Measurements from ENCODE around the gene CCDC102A.
A peak's percentile ranks its signal among the peaks of the same experiment; 100 is the strongest.

The CCDC102A gene

DNA sequence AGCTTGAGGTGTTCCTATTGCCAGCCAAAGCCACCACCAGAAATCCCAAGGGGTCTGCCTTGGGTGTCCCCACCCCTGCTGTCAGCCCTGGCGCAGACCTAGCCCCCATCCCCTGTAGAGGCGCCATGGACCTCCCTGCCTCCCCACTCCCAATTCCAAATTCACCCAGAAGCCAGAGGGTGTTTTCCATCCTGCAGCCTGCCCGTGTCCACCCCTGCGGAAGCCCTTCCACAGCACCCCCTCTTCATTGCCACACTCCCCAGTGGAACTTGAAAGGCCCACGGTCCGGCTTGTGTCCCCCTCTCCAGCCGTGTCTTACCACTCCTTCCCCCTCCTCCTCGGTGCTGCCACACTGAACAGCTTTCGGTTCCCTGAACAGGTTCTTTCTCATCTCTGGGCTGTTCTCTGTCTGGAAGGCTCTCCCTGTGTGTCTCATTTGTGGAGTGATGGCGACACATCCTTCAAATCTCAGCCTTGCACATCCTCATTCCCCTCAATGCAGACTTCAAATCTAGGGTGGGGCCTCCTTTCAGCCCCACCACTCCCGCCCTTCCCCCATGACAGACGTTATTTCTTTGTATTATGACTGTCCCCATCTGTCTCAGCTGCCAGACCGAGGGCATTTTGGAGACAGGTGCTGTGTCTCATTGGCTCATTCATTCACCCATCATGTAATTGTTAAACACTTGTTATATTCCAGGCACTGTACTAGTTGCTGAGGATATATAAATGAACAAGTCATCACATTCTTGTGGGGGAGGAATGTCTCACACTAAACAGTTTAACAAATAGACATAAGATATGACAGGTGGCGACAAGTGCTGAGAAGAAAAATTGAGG is 42.4 kb upstream of the CCDC102A start (continued):
- no peak for TF ChIP-seq KLF1 (tag by site-specific recombination; IDR thresholded peaks at IDR 0.05)

DNA sequence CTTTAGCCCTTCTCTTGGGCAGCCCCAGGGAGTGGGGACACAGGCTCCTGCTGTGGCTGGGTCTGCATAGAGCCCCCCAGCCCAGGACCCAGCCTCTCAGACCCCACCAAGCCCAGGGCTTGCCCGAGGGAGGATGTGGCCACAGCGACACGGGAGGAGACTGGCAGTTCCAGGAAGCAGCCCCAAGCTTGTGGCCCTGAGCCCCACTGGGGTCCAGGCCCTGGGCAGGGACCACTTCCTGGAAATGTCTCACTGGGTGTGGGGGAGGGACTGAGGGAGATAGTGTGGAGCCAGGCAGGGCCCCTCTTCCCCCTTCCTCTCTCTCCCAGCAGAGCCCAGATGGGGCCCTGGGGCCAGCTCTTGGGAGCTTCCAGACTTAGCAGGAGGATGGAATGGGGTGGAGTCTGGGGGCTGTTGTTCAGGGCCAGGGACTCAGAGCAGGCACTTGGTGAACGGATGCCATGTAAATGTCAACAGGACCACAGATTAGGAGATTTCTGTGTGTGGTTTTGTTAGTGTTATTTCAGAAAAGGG is 41.4 kb upstream of the CCDC102A start:
- Histone ChIP-seq H3K36me3 (ENCODE audit: control insufficient read depth in 2 of 2, insufficient read depth in 1 of 2, low read length in 2 of 2) (no peaks in the 10 kb centered on the region), H3K4me3 (ENCODE audit: low read depth, low read length) (no peak overlapping the region), H3K9me3 (ENCODE audit: control insufficient read depth, insufficient read depth, low read depth, low read length) (no peaks in the 10 kb centered on the region), H3K4me1 (ENCODE audit: control insufficient read depth, insufficient read depth, low read length) (no peaks in the 10 kb centered on the region), H3K27ac (ENCODE audit: extremely low read depth, low read depth, low read length) (no peak overlapping the region)
- ChIA-PET POLR2A (no interaction called here), CTCF (interaction anchor here (0.6 to 7.3 kb wide), 7 partner anchors 12 to 286 kb away, joined by 3 to 87 read pairs (median 11); no protein-coding TSS in a partner anchor)
- TF ChIP-seq RBAK (tag by site-specific recombination; IDR thresholded peaks at IDR 0.05), result no peak
- TF ChIP-seq ZNF600 (tag by site-specific recombination; IDR thresholded peaks at IDR 0.05), result no peak
- TF ChIP-seq ZNF37A (tag by site-specific recombination; IDR thresholded peaks at IDR 0.05), result no peak
- TF ChIP-seq ZNF426 (tag by site-specific recombination; IDR thresholded peaks at IDR 0.05), result no peak
- no peak for TF ChIP-seq ZNF549 (tag by site-specific recombination; IDR thresholded peaks at IDR 0.05)
- TF ChIP-seq ZNF677 (tag by site-specific recombination; IDR thresholded peaks at IDR 0.05), result no peak
- no peak for TF ChIP-seq ZBTB20 (tag by site-specific recombination; IDR thresholded peaks at IDR 0.05)
- TF ChIP-seq, protein P1, sequence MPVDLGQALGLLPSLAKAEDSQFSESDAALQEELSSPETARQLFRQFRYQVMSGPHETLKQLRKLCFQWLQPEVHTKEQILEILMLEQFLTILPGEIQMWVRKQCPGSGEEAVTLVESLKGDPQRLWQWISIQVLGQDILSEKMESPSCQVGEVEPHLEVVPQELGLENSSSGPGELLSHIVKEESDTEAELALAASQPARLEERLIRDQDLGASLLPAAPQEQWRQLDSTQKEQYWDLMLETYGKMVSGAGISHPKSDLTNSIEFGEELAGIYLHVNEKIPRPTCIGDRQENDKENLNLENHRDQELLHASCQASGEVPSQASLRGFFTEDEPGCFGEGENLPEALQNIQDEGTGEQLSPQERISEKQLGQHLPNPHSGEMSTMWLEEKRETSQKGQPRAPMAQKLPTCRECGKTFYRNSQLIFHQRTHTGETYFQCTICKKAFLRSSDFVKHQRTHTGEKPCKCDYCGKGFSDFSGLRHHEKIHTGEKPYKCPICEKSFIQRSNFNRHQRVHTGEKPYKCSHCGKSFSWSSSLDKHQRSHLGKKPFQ (tag by site-specific recombination; IDR thresholded peaks at IDR 0.05), result no peak
- TF ChIP-seq, protein P2, sequence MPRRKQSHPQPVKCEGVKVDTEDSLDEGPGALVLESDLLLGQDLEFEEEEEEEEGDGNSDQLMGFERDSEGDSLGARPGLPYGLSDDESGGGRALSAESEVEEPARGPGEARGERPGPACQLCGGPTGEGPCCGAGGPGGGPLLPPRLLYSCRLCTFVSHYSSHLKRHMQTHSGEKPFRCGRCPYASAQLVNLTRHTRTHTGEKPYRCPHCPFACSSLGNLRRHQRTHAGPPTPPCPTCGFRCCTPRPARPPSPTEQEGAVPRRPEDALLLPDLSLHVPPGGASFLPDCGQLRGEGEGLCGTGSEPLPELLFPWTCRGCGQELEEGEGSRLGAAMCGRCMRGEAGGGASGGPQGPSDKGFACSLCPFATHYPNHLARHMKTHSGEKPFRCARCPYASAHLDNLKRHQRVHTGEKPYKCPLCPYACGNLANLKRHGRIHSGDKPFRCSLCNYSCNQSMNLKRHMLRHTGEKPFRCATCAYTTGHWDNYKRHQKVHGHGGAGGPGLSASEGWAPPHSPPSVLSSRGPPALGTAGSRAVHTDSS (tag by site-specific recombination; IDR thresholded peaks at IDR 0.05), result no peak
- TF ChIP-seq ZNF521 (tag by site-specific recombination; IDR thresholded peaks at IDR 0.05), result no peak
- TF ChIP-seq ZIC2 (tag by site-specific recombination; IDR thresholded peaks at IDR 0.05), result no peak
- no peak for TF ChIP-seq ZNF473 (tag by site-specific recombination; IDR thresholded peaks at IDR 0.05)
- TF ChIP-seq ZNF302 (tag by site-specific recombination; IDR thresholded peaks at IDR 0.05; ENCODE audit: low read depth), result no peak

DNA sequence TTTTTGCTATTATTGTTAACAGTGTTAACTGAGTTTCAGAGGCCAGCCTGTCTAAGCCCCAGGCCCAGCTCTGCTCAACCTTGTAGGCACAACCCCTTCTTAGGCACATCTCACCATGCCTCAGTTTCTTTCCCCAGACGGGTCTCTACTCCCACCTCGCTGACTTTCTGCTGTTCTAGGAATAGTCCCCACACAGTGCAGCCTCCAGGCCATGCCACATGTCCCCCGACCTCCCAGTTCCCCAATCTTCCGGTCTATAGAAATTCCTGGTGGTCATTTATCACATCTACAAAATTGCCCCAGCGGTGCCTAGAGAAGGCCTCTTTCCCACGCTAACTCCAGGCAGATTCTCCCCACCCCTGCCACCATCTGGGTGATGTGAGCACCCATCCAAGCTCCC is 40.8 kb upstream of the CCDC102A start:
- no peak for TF ChIP-seq ZNF571 (tag by site-specific recombination; IDR thresholded peaks at IDR 0.05)
- TF ChIP-seq, protein P3, sequence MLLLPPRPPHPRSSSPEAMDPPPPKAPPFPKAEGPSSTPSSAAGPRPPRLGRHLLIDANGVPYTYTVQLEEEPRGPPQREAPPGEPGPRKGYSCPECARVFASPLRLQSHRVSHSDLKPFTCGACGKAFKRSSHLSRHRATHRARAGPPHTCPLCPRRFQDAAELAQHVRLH (tag by site-specific recombination; IDR thresholded peaks at IDR 0.05), result no peak
- TF ChIP-seq ZNF670 (tag by site-specific recombination; IDR thresholded peaks at IDR 0.05; ENCODE audit: low read depth), result no peak
- TF ChIP-seq ZNF664 (tag by site-specific recombination; IDR thresholded peaks at IDR 0.05), result peak; percentile 3; the same call in 1 of the 2 replicates
- TF ChIP-seq ZNF521 (tag by site-specific recombination; IDR thresholded peaks at IDR 0.05), result no peak
- Histone ChIP-seq H3K4me1 (ENCODE audit: control insufficient read depth, insufficient read depth, low read length) (no peaks in the 10 kb centered on the region), H3K27ac (ENCODE audit: extremely low read depth, low read depth, low read length) (no peak overlapping the region), H3K4me3 (ENCODE audit: low read depth, low read length) (no peak overlapping the region), H3K36me3 (ENCODE audit: control insufficient read depth in 2 of 2, insufficient read depth in 1 of 2, low read length in 2 of 2) (no peaks in the 10 kb centered on the region), H3K9me3 (ENCODE audit: control insufficient read depth, insufficient read depth, low read depth, low read length) (no peaks in the 10 kb centered on the region)
- ChIA-PET POLR2A (no interaction called here), CTCF (interaction anchor here (0.6 to 7.3 kb wide), 22 partner anchors 8 to 909 kb away, joined by 3 to 87 read pairs (median 4); partner anchors contain the start of gene KATNB1)

Data from HEK293 (cell line).